WTC11 (cell line): ENCODE measurements around the gene LPCAT4. TPM values are rescaled to one million over a fixed set of nuclear protein-coding genes. Genes with fewer than 3 reads are reported as not detected.

Experiments used
- ATAC-seq: fragments of 200-7000 bp; cut with Tn5 transposase; 2 replicates; pipeline ENCODE4 v1.10.0; 2021; ENCODE audit warnings: mild to moderate bottlenecking, moderate library complexity
- CTCF ChIA-PET: fragments of 300-600 bp; sonication (Branson Sonifier 250); formaldehyde crosslinking; loops from one replicate; lab custom pipeline; 2021; ENCODE audit warnings: antibody characterized with exemption; lab: Charles Lee
- POLR2A ChIA-PET: fragments of 350-600 bp; sonication (Branson Sonifier 250); formaldehyde crosslinking; loops from one replicate; lab custom pipeline; 2021; ENCODE audit warnings: antibody characterized with exemption; lab: Charles Lee
- DNase-seq: peaks from one replicate; pipeline ENCODE4 v3.0.0; 2021; ENCODE audit warnings: low spot score
- H3K27ac Mint-ChIP-seq: 2 replicates; pipeline ENCODE4 v1.8.0; 2021; ENCODE audit warnings: mixed read lengths
- H3K27me3 Mint-ChIP-seq: 2 replicates; pipeline ENCODE4 v1.8.0; 2021; ENCODE audit warnings: low read depth, mild to moderate bottlenecking, moderate library complexity, mixed read lengths
- H3K36me3 Mint-ChIP-seq: 2 replicates; pipeline ENCODE4 v1.8.0; 2021; ENCODE audit warnings: mixed read lengths
- H3K4me1 Mint-ChIP-seq: 2 replicates; pipeline ENCODE4 v1.8.0; 2022; ENCODE audit warnings: mixed read lengths
- H3K4me3 Mint-ChIP-seq: 2 replicates; pipeline ENCODE4 v1.8.0; 2021; ENCODE audit warnings: mild to moderate bottlenecking, moderate library complexity, mixed read lengths
- H3K9me3 Mint-ChIP-seq: 2 replicates; pipeline ENCODE4 v1.8.0; 2021; ENCODE audit warnings: mixed read lengths
- AR ChIP-seq: fragments of 250-450 bp; sonication (Bioruptor Pico); IDR thresholded peaks from 2 replicates; pipeline ENCODE4 v1.9.0; 2021; ENCODE audit warnings: mild to moderate bottlenecking
- ATF1 ChIP-seq: sonication (generic); formaldehyde crosslinking; IDR thresholded peaks from 2 replicates; pipeline ENCODE4 v1.8.1; 2023; ENCODE audit warnings: mild to moderate bottlenecking, moderate library complexity, missing genetic modification reagents
- ATF3 ChIP-seq: sonication (generic); formaldehyde crosslinking; conservative IDR thresholded peaks from 2 replicates; pipeline ENCODE4 v1.8.1; 2022; ENCODE audit warnings: mild to moderate bottlenecking, missing genetic modification reagents
- CDX4 ChIP-seq: fragments of 250-450 bp; sonication (Bioruptor Pico); IDR thresholded peaks from 2 replicates; pipeline ENCODE4 v1.9.0; 2021; ENCODE audit warnings: moderate library complexity, mild to moderate bottlenecking, inconsistent platforms, borderline replicate concordance
- ETV6 ChIP-seq: sonication (generic); formaldehyde crosslinking; IDR thresholded peaks from 2 replicates; pipeline ENCODE4 v1.8.1; 2022; ENCODE audit warnings: mild to moderate bottlenecking, missing genetic modification reagents
- FOXK1 ChIP-seq: sonication (generic); formaldehyde crosslinking; IDR thresholded peaks from 2 replicates; pipeline ENCODE4 v1.8.0; 2022; ENCODE audit warnings: mild to moderate bottlenecking, moderate library complexity, missing genetic modification reagents
- FOXP1 ChIP-seq: sonication (generic); formaldehyde crosslinking; IDR thresholded peaks from 2 replicates; pipeline ENCODE4 v1.8.0; 2022; ENCODE audit warnings: missing genetic modification reagents, mild to moderate bottlenecking, moderate library complexity, borderline replicate concordance
- GABPB1 ChIP-seq: sonication (generic); formaldehyde crosslinking; IDR thresholded peaks from 2 replicates; pipeline ENCODE4 v1.8.1; 2023; ENCODE audit warnings: mild to moderate bottlenecking, missing genetic modification reagents
- GTF2I ChIP-seq: fragments of 250-450 bp; sonication (Bioruptor Pico); conservative IDR thresholded peaks from 2 replicates; pipeline ENCODE4 v1.4.0; 2021; ENCODE audit warnings: mild to moderate bottlenecking
- HMGA2 ChIP-seq: fragments of 250-450 bp; sonication (Bioruptor Pico); IDR thresholded peaks from 2 replicates; pipeline ENCODE4 v1.4.0; 2021; ENCODE audit warnings: mild to moderate bottlenecking, moderate library complexity
- IRF2 ChIP-seq: sonication (generic); formaldehyde crosslinking; IDR thresholded peaks from 2 replicates; pipeline ENCODE4 v1.8.0; 2022; ENCODE audit warnings: low read depth, missing genetic modification reagents, borderline replicate concordance
- NFATC4 ChIP-seq: fragments of 250-450 bp; sonication (Bioruptor Pico); IDR thresholded peaks from 2 replicates; pipeline ENCODE4 v1.9.0; 2021; ENCODE audit warnings: mild to moderate bottlenecking
- NFYB ChIP-seq: sonication (generic); formaldehyde crosslinking; conservative IDR thresholded peaks from 2 replicates; pipeline ENCODE4 v1.8.0; 2022; ENCODE audit warnings: low read depth, missing genetic modification reagents
- NR3C1 ChIP-seq: sonication (generic); formaldehyde crosslinking; conservative IDR thresholded peaks from 2 replicates; pipeline ENCODE4 v1.8.1; 2023; ENCODE audit warnings: low read depth, mild to moderate bottlenecking, missing genetic modification reagents
- PRRX2 ChIP-seq: fragments of 250-450 bp; sonication (Bioruptor Pico); IDR thresholded peaks from 2 replicates; pipeline ENCODE4 v1.8.0; 2021; ENCODE audit warnings: mild to moderate bottlenecking
- RELA ChIP-seq: sonication (generic); formaldehyde crosslinking; IDR thresholded peaks from 2 replicates; pipeline ENCODE4 v1.8.1; 2022; ENCODE audit warnings: missing genetic modification reagents, mild to moderate bottlenecking, borderline replicate concordance
- TEAD1 ChIP-seq: sonication (generic); formaldehyde crosslinking; IDR thresholded peaks from 2 replicates; pipeline ENCODE4 v1.8.0; 2022; ENCODE audit warnings: mild to moderate bottlenecking, missing genetic modification reagents
- TEAD4 ChIP-seq: sonication (generic); formaldehyde crosslinking; IDR thresholded peaks from 2 replicates; pipeline ENCODE4 v1.8.0; 2022; ENCODE audit warnings: mild to moderate bottlenecking, missing genetic modification reagents
- TP53 ChIP-seq: sonication (generic); formaldehyde crosslinking; IDR thresholded peaks from 2 replicates; pipeline ENCODE4 v1.8.1; 2023; ENCODE audit warnings: mild to moderate bottlenecking, missing genetic modification reagents
- ZNF138 ChIP-seq: sonication (generic); formaldehyde crosslinking; conservative IDR thresholded peaks from 2 replicates; pipeline ENCODE4 v1.8.1; 2022; ENCODE audit warnings: mild to moderate bottlenecking, moderate library complexity, missing genetic modification reagents
- ZNF219 ChIP-seq: sonication (generic); formaldehyde crosslinking; IDR thresholded peaks from 2 replicates; pipeline ENCODE4 v1.8.0; 2023; ENCODE audit warnings: missing genetic modification reagents, mild to moderate bottlenecking, borderline replicate concordance
- ZNF263 ChIP-seq: sonication (generic); formaldehyde crosslinking; IDR thresholded peaks from 2 replicates; pipeline ENCODE4 v1.8.1; 2022; ENCODE audit warnings: low read depth, mild to moderate bottlenecking, moderate library complexity, missing genetic modification reagents
- ZNF281 ChIP-seq: sonication (generic); formaldehyde crosslinking; IDR thresholded peaks from 2 replicates; pipeline ENCODE4 v1.8.0; 2023; ENCODE audit warnings: mild to moderate bottlenecking, missing genetic modification reagents
- ZNF317 ChIP-seq: sonication (generic); formaldehyde crosslinking; IDR thresholded peaks from 2 replicates; pipeline ENCODE4 v1.8.1; 2023; ENCODE audit warnings: low read depth, mild to moderate bottlenecking, moderate library complexity, missing genetic modification reagents, borderline replicate concordance
- ZNF396 ChIP-seq: fragments of 250-450 bp; sonication (Bioruptor Pico); IDR thresholded peaks from 2 replicates; pipeline ENCODE4 v1.8.0; 2021; ENCODE audit warnings: mild to moderate bottlenecking, moderate library complexity, borderline replicate concordance
- ZNF416 ChIP-seq: fragments of 250-450 bp; sonication (Bioruptor Pico); IDR thresholded peaks from 2 replicates; pipeline ENCODE4 v1.9.0; 2021; ENCODE audit warnings: mild to moderate bottlenecking, inconsistent platforms
- ZNF425 ChIP-seq: fragments of 250-450 bp; sonication (Bioruptor Pico); conservative IDR thresholded peaks from 2 replicates; pipeline ENCODE4 v1.9.0; 2021; ENCODE audit warnings: mild to moderate bottlenecking
- ZNF512 ChIP-seq: sonication (generic); formaldehyde crosslinking; IDR thresholded peaks from 2 replicates; pipeline ENCODE4 v1.8.1; 2022; ENCODE audit warnings: missing genetic modification reagents, borderline replicate concordance
- total RNA-seq: library from RNA; stranded (reverse); gene quantifications from 3 replicates; pipeline ENCODE4 v1.2.3, GENCODE V29; 2021

The LPCAT4 gene
- total RNA-seq, 1 experiment from 2014 or later, result 97.2 TPM

- no peak overlapping the region for H3K4me3 Mint-ChIP-seq
- H3K9me3 Mint-ChIP-seq, result no peaks in the 10 kb centered on the region
- H3K27me3 Mint-ChIP-seq, result no peaks in the 10 kb centered on the region
- DNase-seq (no peak), ATAC-seq (no peak)
- H3K4me1 Mint-ChIP-seq, result peaks cover 8% of the 10 kb centered on the region
- H3K36me3 Mint-ChIP-seq, result peaks cover 55% of the 10 kb centered on the region
- no peak overlapping the region for H3K27ac Mint-ChIP-seq
- ChIA-PET POLR2A (no interaction called here), CTCF (interaction anchor here (0.6 to 1.9 kb wide), 6 partner anchors 13 to 248 kb away, joined by 3 to 8 read pairs (median 5); partner anchors contain the start of genes NOP10, NUTM1 and SLC12A6)
- TF ChIP-seq ZNF416 (CRISPR knock-in tag) (no peak), ATF1 (CRISPR knock-in tag) (no peak), ZNF396 (CRISPR knock-in tag) (no peak), IRF2 (CRISPR knock-in tag) (no peak), NFYB (no peak), ZNF219 (no peak), GABPB1 (CRISPR knock-in tag) (no peak), ZNF263 (no peak), TEAD4 (CRISPR knock-in tag) (no peak), ATF3 (CRISPR knock-in tag) (no peak), FOXK1 (CRISPR knock-in tag) (no peak), NFATC4 (CRISPR knock-in tag) (no peak), PRRX2 (no peak), ZNF317 (CRISPR knock-in tag) (no peak), GTF2I (no peak)
Observed at GRCh38 chr15:34357653-34358052, 9.3 kb downstream of the LPCAT4 start.

GRCh38 chr15:34355241-34355640 is 11.8 kb downstream of the LPCAT4 start:
- ATAC-seq (no peak), DNase-seq (no peak)
- ChIA-PET POLR2A (no interaction called here), CTCF (interaction anchor here (0.8 kb wide), 1 partner anchor 11 kb away, joined by 3 read pairs; no protein-coding TSS in a partner anchor)
- H3K27ac Mint-ChIP-seq, result no peak overlapping the region
- peaks cover 35% of the 10 kb centered on the region for H3K36me3 Mint-ChIP-seq
- peaks cover 8% of the 10 kb centered on the region for H3K4me1 Mint-ChIP-seq
- no peak overlapping the region for H3K4me3 Mint-ChIP-seq
- no peaks in the 10 kb centered on the region for H3K27me3 Mint-ChIP-seq
- H3K9me3 Mint-ChIP-seq, result no peaks in the 10 kb centered on the region
- TF ChIP-seq PRRX2 (no peak), TP53 (CRISPR knock-in tag) (no peak), FOXP1 (CRISPR knock-in tag) (no peak), NR3C1 (CRISPR knock-in tag) (no peak), TEAD1 (no peak), GTF2I (no peak), ZNF512 (CRISPR knock-in tag) (no peak), ZNF281 (no peak), CDX4 (no peak), HMGA2 (CRISPR knock-in tag) (no peak), ETV6 (CRISPR knock-in tag) (no peak), ZNF425 (CRISPR knock-in tag) (no peak), AR (CRISPR knock-in tag) (no peak), ZNF138 (no peak), RELA (CRISPR knock-in tag) (no peak)
